Body of pancreas (tissue), 4 donors: Measurements from ENCODE around the gene ZFR. TPM values are rescaled to one million over a fixed set of nuclear protein-coding genes. Genes with fewer than 3 reads are reported as not detected.
"Not testable (repeated sequence)": the region's sequence is repeated elsewhere in the genome, so short reads cannot be mapped to it uniquely, and the experiment has no call there.

Source experiments
- ATAC-seq: fragments of 150-250 bp; one replicate; pipeline ENCODE4 v1.9.1; 2016
- DNase-seq, 4 donors: peaks; one replicate each; pipeline ENCODE4 v3.0.0-alpha.2; 2019
- H3K27ac ChIP-seq, 4 donors: fragments of 200-600 bp; sonication (generic); 1 replicate in 3 of 4; 2 replicates in 1 of 4; pipeline versions ENCODE4 v1.5.1 to v1.6.1; 2016 to 2019; ENCODE audit warnings: mild to moderate bottlenecking in 1 of 4, mixed read lengths in 1 of 4, moderate library complexity in 1 of 4
- H3K27me3 ChIP-seq, 2 donors: fragments of 200-600 bp; sonication (generic); one replicate each; pipeline ENCODE4 v1.6.0; 2016; ENCODE audit warnings: mild to moderate bottlenecking in 1 of 2
- H3K36me3 ChIP-seq, 2 donors: fragments of 200-600 bp; sonication (generic); replicated peaks in 1 of 2; 2 replicates each; pipeline ENCODE4 v1.5.1; 2016; ENCODE audit warnings: low read depth in 2 of 2; ENCODE audit not compliant: insufficient read depth in 1 of 2
- H3K4me1 ChIP-seq: fragments of 200-600 bp; sonication (generic); one replicate; pipeline ENCODE4 v1.6.0; 2016
- H3K4me3 ChIP-seq, 2 donors: fragments of 200-600 bp; sonication (generic); 1 replicate in 1 of 2; 2 replicates in 1 of 2; pipeline ENCODE4 v1.5.1; 2016 to 2019
- H3K9me3 ChIP-seq, 3 donors: fragments of 200-600 bp; sonication (generic); 1 replicate in 2 of 3; 2 replicates in 1 of 3; pipeline ENCODE4 v1.5.1; 2016
- POLR2A ChIP-seq, 3 donors: fragments of 450-650 bp; IDR thresholded peaks; one replicate each; pipeline ENCODE4 v1.6.1; 2016; ENCODE audit warnings: antibody characterized with exemption in 3 of 3, mild to moderate bottlenecking in 2 of 3
- WGBS, 2 donors: methylation state at CpG; one replicate each; pipeline ENCODE4 v1.1.5; 2017; 5-methylcytosine and 5-hydroxymethylcytosine counted together
- intact Hi-C: fragments of 100-400 bp; cut with DNase I; formaldehyde crosslinking; loops from one replicate; pipeline ENCODE4 v1.15.1; 2023
- total RNA-seq, 2 donors: library from RNA; depleted of rRNA; stranded (reverse); fragments of >200 nt; gene quantifications; one replicate each; pipeline ENCODE4 v1.1.0, GENCODE V29; 2016
- TF ChIP-seq, protein P1 (sequence below), 7 experiments: fragments of 450-650 bp in 4 of 7; fragments of 200-600 bp in 3 of 7; sonication (generic) in 3 of 7; IDR thresholded peaks; one replicate each; pipeline ENCODE4 v1.5.1; 2016 to 2019; ENCODE audit warnings: antibody characterized with exemption in 7 of 7

Gene ZFR
- total RNA-seq, 2 donors from 2014 or later: 25.1 to 48.0 TPM

DNA sequence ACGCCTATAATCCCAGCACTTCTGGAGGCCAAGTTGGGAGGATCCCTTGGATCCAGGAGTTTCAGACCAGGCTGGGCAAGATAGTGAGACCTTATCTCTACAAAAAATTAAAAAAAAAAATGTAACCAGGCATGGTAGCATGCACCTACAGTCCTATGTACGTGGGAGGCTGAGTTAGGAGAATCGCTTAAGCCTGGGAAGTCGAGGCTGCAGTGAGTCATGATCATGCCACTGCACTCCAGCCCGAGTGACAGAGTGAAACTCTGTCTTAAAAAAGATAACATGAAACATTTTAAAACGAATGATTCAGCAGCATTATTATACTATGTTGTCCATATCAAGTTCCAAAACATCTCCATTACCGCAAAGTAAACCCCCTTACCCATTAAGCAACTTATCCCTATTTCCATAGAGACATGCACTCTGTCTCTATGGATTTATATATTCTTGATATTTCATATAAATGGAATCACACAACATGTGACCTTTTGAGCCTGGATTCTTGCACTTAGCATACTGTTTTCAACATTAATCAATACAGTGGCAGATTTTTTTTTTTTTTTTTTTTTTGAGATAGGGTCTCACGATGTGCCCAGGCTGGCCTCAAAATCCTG lies 74.9 kb downstream of the ZFR start:
- H3K36me3 ChIP-seq: peaks cover 0 to 5% of the 10 kb centered on the region in 2 donors
- intact Hi-C loops: no loop called here
- H3K4me1 ChIP-seq: no peaks in the 10 kb centered on the region
- TF ChIP-seq, protein P1, sequence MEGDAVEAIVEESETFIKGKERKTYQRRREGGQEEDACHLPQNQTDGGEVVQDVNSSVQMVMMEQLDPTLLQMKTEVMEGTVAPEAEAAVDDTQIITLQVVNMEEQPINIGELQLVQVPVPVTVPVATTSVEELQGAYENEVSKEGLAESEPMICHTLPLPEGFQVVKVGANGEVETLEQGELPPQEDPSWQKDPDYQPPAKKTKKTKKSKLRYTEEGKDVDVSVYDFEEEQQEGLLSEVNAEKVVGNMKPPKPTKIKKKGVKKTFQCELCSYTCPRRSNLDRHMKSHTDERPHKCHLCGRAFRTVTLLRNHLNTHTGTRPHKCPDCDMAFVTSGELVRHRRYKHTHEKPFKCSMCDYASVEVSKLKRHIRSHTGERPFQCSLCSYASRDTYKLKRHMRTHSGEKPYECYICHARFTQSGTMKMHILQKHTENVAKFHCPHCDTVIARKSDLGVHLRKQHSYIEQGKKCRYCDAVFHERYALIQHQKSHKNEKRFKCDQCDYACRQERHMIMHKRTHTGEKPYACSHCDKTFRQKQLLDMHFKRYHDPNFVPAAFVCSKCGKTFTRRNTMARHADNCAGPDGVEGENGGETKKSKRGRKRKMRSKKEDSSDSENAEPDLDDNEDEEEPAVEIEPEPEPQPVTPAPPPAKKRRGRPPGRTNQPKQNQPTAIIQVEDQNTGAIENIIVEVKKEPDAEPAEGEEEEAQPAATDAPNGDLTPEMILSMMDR (IDR thresholded peaks at IDR 0.05): no peak
- TF ChIP-seq POLR2A (IDR thresholded peaks at IDR 0.05): no peak
- ATAC-seq (no peak), DNase-seq (no peak)
- H3K27ac ChIP-seq: no peak overlapping the region
- WGBS, 2 donors: 86 to 88% methylated on average over 8 of the region's 8 CpGs
- H3K27me3 ChIP-seq: no peaks in the 10 kb centered on the region
- H3K9me3 ChIP-seq: no peaks in the 10 kb centered on the region
- no peak overlapping the region for H3K4me3 ChIP-seq

DNA sequence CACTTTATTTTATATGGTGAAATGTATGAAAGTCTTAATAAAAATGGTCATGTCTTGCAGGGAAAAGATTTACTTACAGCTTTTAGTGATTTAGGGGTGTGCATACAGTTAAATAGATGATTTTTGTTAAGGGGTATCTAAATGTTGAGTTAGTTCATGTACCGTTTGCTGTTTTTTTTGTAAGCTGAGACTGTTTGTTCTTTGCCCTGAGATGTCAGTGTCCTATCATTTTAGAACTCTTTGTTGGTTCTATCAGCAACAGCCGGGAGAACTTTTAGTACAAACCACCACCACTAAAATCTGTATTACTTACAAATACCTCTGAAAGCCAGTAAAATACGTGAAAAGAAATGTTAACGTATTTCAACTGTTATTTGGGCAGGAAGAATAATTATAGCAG lies 75.5 kb downstream of the ZFR start:
- DNase-seq (no peak), ATAC-seq (no peak)
- intact Hi-C loops: no loop called here
- no peak overlapping the region for H3K4me3 ChIP-seq
- no peaks in the 10 kb centered on the region for H3K27me3 ChIP-seq
- no peaks in the 10 kb centered on the region for H3K4me1 ChIP-seq
- TF ChIP-seq POLR2A (IDR thresholded peaks at IDR 0.05): no peak
- TF ChIP-seq, protein P1 (IDR thresholded peaks at IDR 0.05): no peak
- WGBS, 2 donors: 74 to 77% methylated on average over 4 of the region's 4 CpGs
- H3K9me3 ChIP-seq: no peaks in the 10 kb centered on the region
- H3K27ac ChIP-seq: no peak overlapping the region
- peaks cover 0 to 5% of the 10 kb centered on the region in 2 donors for H3K36me3 ChIP-seq

DNA sequence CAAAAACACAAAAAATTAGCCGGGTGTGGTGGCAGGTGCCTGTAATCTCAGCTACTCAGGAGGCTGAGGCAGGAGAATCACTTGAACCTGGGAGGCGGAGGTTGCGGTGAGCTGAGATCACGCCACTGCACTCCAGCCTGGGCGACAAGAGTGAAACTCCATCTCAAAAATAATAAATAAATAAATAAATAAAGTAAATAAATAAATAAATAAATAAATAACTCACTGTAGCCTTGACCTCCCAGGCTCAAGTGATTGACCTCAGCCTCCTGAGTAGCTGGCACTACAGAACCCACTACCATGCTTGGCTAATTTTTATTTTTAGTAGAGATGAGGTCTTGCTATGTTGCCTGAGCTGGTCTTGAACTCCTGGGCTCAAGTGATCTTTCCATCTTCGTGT lies 77.3 kb downstream of the ZFR start:
- H3K27ac ChIP-seq, H3K36me3 ChIP-seq, DNase-seq, H3K4me1 ChIP-seq, H3K9me3 ChIP-seq, H3K4me3 ChIP-seq, intact Hi-C loops, H3K27me3 ChIP-seq, ATAC-seq: not testable (repeated sequence)
- WGBS, 2 donors: 79 to 81% methylated on average over 6 of the region's 6 CpGs

DNA sequence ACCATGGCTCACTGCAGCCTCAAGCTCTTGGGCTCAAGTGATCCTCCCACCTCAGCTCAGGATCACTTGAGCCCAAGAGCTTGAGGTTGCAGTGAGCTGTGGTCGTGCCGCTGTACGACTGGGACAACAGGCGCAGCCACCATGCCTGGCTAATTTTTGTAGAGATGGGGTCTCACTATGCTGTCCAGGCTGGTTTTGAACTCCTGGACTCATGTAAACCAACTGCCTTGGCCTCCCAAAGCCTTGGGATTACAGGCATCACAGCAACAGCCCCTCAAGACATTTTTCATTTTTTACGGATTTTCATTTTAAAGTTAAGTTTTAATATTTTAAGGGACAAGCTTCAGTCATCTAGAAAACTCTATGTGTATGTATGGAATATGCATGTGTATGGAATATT lies 78.9 kb downstream of the ZFR start:
- no peak for DNase-seq
- no peaks in the 10 kb centered on the region for H3K9me3 ChIP-seq
- TF ChIP-seq, protein P1 (IDR thresholded peaks at IDR 0.05): no peak
- TF ChIP-seq POLR2A (IDR thresholded peaks at IDR 0.05): no peak
- whole genome bisulfite sequencing, 2 donors: 92% methylated on average over 5 of the region's 5 CpGs
- no peaks in the 10 kb centered on the region for H3K27me3 ChIP-seq
- intact Hi-C loops: no loop called here
- H3K4me1 ChIP-seq: no peaks in the 10 kb centered on the region
- peaks cover 2 to 6% of the 10 kb centered on the region in 2 donors for H3K36me3 ChIP-seq
- H3K4me3 ChIP-seq: no peak overlapping the region
- ATAC-seq: no peak
- H3K27ac ChIP-seq: no peak overlapping the region

DNA sequence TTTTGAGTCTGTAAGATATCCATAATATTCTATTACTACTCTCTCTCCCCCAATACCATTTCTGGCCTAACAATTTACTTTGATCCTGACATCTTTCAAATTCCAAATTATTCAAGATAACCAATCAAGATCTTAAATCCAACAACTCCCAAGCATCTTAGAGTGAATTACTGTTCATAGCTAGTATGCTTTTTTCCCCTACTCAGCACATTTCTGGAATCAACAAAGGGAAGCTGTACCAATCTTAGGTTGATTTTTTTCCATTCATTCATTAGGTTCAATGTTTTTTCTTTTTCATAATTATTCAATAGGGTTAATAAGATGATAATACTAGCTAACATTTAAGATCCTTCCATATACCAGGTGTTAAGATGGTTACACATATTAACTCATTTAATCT lies 81.5 kb downstream of the ZFR start:
- Histone ChIP-seq H3K9me3 (no peaks in the 10 kb centered on the region), H3K4me3 (no peak overlapping the region), H3K27ac (no peak overlapping the region), H3K36me3 (peaks cover 0 to 6% of the 10 kb centered on the region in 2 donors), H3K4me1 (no peaks in the 10 kb centered on the region), H3K27me3 (no peaks in the 10 kb centered on the region)
- intact Hi-C loops: no loop called here
- TF ChIP-seq POLR2A (IDR thresholded peaks at IDR 0.05): no peak
- TF ChIP-seq, protein P1 (IDR thresholded peaks at IDR 0.05): no peak
- DNase-seq (no peak), ATAC-seq (no peak)
